Measurements from ENCODE around the gene PRICKLE4. TPM values are rescaled to one million over a fixed set of nuclear protein-coding genes. Genes with fewer than 3 reads are reported as not detected.
A peak's percentile ranks its signal among the peaks of the same experiment; 100 is the strongest.

The PRICKLE4 gene
- total RNA-seq, 2 experiments from 2014 or later = 1.8 to 2.6 TPM

DNA sequence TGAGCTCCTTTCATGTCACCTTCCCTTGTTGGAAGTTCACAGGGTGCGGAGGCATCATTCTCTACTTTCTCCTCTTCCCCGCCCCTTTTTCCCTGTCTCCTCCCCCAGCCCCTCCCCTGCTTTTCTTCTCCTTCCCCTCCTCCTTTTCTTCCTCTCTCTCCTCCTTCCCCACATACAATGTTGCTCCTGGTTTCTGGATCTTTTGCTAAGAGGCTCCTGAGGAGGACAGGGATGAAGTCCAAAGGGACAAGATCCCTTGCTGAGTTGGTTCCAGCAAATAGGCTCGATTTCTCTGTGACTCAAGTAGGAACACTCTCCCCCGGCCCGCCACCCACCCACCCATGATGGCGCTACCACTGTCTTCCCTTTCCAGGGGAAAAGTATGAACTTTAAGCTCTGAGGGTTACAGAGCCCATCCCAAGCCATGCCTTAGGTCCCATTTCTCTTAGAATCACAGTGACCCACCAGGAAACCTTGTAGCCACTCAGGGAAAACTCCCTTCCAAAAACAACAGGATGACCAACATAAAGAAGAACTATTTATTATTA, 44.3 kb upstream of the PRICKLE4 start:
- Histone ChIP-seq H3K36me3 (ENCODE audit: insufficient read depth, low read length) (no peaks in the 10 kb centered on the region), H3K4me1 (ENCODE audit: insufficient read depth, low read length, poor library complexity, severe bottlenecking) (peaks cover 35% of the 10 kb centered on the region), H3K9me2 (ENCODE audit: insufficient read depth, low read length) (no peaks in the 10 kb centered on the region), H4K20me1 (ENCODE audit: insufficient read depth, low read length) (no peaks in the 10 kb centered on the region), H3K4me2 (ENCODE audit: low read length) (peak overlapping the region; percentile 60), H3K4me3 (ENCODE audit: low read depth, low read length, poor library complexity, severe bottlenecking) (peak overlapping the region; percentile 91), H3K79me2 (ENCODE audit: insufficient read depth, low read depth, low read length) (peaks cover 25% of the 10 kb centered on the region), H2AFZ (ENCODE audit: low read length) (peak overlapping the region; percentile 60; the same call in 1 of the 2 replicates), H3K27ac (ENCODE audit: low read depth, low read length, poor library complexity, severe bottlenecking) (no peak overlapping the region), H3K9me3 (ENCODE audit: low read length) (no peaks in the 10 kb centered on the region)
- ChIA-PET POLR2A (interaction anchor here (0.6 to 8.3 kb wide), 2 partner anchors 31 to 81 kb away, joined by 5 to 118 read pairs; no protein-coding TSS in a partner anchor), CTCF (ENCODE audit: unreplicated experiment) (interaction anchor here (0.6 to 1.1 kb wide), 3 partner anchors 21 to 661 kb away, joined by 3 to 9 read pairs (median 6); no protein-coding TSS in a partner anchor)
- intact Hi-C loops (cut with micrococcal nuclease; ENCODE audit: unreplicated experiment) = no loop called here
- TF ChIP-seq, protein P1, sequence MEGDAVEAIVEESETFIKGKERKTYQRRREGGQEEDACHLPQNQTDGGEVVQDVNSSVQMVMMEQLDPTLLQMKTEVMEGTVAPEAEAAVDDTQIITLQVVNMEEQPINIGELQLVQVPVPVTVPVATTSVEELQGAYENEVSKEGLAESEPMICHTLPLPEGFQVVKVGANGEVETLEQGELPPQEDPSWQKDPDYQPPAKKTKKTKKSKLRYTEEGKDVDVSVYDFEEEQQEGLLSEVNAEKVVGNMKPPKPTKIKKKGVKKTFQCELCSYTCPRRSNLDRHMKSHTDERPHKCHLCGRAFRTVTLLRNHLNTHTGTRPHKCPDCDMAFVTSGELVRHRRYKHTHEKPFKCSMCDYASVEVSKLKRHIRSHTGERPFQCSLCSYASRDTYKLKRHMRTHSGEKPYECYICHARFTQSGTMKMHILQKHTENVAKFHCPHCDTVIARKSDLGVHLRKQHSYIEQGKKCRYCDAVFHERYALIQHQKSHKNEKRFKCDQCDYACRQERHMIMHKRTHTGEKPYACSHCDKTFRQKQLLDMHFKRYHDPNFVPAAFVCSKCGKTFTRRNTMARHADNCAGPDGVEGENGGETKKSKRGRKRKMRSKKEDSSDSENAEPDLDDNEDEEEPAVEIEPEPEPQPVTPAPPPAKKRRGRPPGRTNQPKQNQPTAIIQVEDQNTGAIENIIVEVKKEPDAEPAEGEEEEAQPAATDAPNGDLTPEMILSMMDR (conservative IDR thresholded peaks at IDR 0.05; ENCODE audit: low read length) = no peak
- TF ChIP-seq EZH2phosphoT487 (IDR thresholded peaks at IDR 0.05; ENCODE audit: borderline replicate concordance, low read depth, low read length) = no peak
- no TSS peak for BruUV-seq (replicated peaks)
- DNase-seq (ENCODE audit: low spot score) = no peak

DNA sequence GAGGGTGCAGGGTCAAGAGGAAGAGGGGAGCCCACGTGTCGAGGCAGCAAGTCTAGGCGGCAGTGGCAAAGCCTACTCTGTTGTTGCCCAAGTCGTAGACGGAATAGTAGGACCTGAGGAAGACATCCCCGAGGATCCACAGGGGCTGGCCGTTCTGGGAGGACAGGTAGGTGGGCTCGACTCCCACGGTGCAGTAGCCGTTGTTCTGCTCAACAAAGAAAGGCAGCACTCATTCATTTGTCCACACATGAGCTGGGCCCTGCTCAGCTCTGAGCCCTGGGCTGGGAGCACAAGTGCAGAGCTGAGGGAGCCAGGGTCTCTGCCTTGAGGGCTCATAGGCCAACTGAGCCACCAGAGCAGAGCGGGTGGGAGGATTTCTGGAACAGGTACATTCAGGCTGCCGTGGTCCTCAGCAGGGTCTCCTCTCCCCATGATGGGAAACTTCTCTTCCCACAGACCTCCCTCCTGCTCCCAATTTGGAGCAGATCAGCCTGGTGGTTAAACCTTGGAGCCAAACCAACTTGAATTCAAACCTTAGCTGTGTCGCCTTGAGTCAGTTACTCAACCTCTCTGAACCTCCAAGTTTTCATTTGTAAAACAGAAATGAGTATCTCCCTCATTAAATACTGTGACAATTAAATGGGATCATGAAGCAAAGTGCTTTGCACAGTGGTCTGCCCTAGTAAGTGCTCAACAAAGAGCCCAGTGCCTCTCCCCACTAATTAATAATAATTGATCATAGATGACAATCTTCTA, 43.6 kb upstream of the PRICKLE4 start:
- H3K4me1 ChIP-seq (ENCODE audit: insufficient read depth, low read length, poor library complexity, severe bottlenecking) = peaks cover 28% of the 10 kb centered on the region
- no peaks in the 10 kb centered on the region for H4K20me1 ChIP-seq (ENCODE audit: insufficient read depth, low read length)
- ChIA-PET POLR2A (no interaction called here), CTCF (ENCODE audit: unreplicated experiment) (interaction anchor here (0.6 to 1.8 kb wide), 4 partner anchors 20 to 661 kb away, joined by 3 to 9 read pairs (median 6); no protein-coding TSS in a partner anchor)
- no peaks in the 10 kb centered on the region for H3K36me3 ChIP-seq (ENCODE audit: insufficient read depth, low read length)
- TF ChIP-seq, protein P1 (conservative IDR thresholded peaks at IDR 0.05; ENCODE audit: low read length) = no peak
- TF ChIP-seq EZH2phosphoT487 (IDR thresholded peaks at IDR 0.05; ENCODE audit: borderline replicate concordance, low read depth, low read length) = no peak
- DNase-seq (ENCODE audit: low spot score) = no peak
- BruUV-seq (replicated peaks) = no TSS peak
- H3K27ac ChIP-seq (ENCODE audit: low read depth, low read length, poor library complexity, severe bottlenecking) = no peak overlapping the region
- no peak overlapping the region for H3K4me2 ChIP-seq (ENCODE audit: low read length)
- no peak overlapping the region for H3K4me3 ChIP-seq (ENCODE audit: low read depth, low read length, poor library complexity, severe bottlenecking)
- intact Hi-C loops (cut with micrococcal nuclease; ENCODE audit: unreplicated experiment) = no loop called here
- H2AFZ ChIP-seq (ENCODE audit: low read length) = no peak overlapping the region
- peaks cover 18% of the 10 kb centered on the region for H3K79me2 ChIP-seq (ENCODE audit: insufficient read depth, low read depth, low read length)
- no peaks in the 10 kb centered on the region for H3K9me2 ChIP-seq (ENCODE audit: insufficient read depth, low read length)
- H3K9me3 ChIP-seq (ENCODE audit: low read length) = no peaks in the 10 kb centered on the region

All from OCI-LY7 (cell line).